NCI-H510A treated with DMSO at 0.1 percent for 48 hours (cell line): Measurements from ENCODE around the gene RAD51AP1.
A peak's percentile ranks its signal among the peaks of the same experiment; 100 is the strongest.

Source experiments
- DNase-seq: peaks from one replicate; lab custom pipeline; 2025; lab: John Stamatoyannopoulos, UW

Gene RAD51AP1

GRCh38 chr12:4595881-4596280 is 57.2 kb downstream of the RAD51AP1 start:
- no peak for DNase-seq

GRCh38 chr12:4603421-4603820 is 64.7 kb downstream of the RAD51AP1 start:
- DNase-seq: no peak

DNA sequence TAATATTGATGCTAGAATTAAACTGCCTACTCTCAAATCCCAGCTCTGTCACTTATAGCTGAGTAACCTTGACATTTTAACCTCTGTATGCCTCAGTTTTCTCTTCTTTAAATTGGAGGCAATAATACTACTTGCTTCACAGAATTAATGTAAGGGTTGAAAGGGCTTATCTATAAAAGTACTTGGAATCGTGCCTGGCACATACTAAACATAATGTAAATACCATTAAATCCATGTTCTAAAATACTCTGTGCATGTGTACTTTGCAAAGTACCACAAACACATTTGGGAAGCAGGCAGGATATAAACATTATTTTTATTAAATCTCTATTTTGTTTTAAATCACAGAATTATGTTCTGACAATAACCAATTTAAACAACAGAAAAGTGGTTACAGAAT is 65.3 kb downstream of the RAD51AP1 start:
- DNase-seq: no peak

GRCh38 chr12:4604684-4605193 is 66.0 kb downstream of the RAD51AP1 start:
- DNase-seq: peak; percentile 87

GRCh38 chr12:4607056-4607455 is 68.4 kb downstream of the RAD51AP1 start:
- no peak for DNase-seq

- DNase-seq: no peak
Measured at GRCh38 chr12:4609071-4609470, 70.4 kb downstream of the RAD51AP1 start.
